Effector memory CD4-positive, alpha-beta T cell (primary cell): Measurements from ENCODE around the gene ADAM33.

Source experiments
- DNase-seq, 3 donors: peaks; one replicate each; pipeline ENCODE4 v3.0.0-alpha.2; 2020
- H3K27ac ChIP-seq: 2 replicates; pipeline ENCODE4 v1.7.0; 2013; ENCODE audit warnings: mild to moderate bottlenecking, low read length, moderate library complexity; ENCODE audit not compliant: insufficient read depth, poor library complexity, severe bottlenecking
- H3K27me3 ChIP-seq: replicated peaks from 2 replicates; pipeline ENCODE4 v1.7.0; 2013; ENCODE audit warnings: mild to moderate bottlenecking, low read length; ENCODE audit not compliant: insufficient read depth, control insufficient read depth, poor library complexity, severe bottlenecking
- H3K36me3 ChIP-seq: 2 replicates; pipeline ENCODE4 v1.7.0; 2013; ENCODE audit warnings: mild to moderate bottlenecking, low read length, moderate library complexity; ENCODE audit not compliant: control insufficient read depth, insufficient read depth
- H3K4me1 ChIP-seq: 2 replicates; pipeline ENCODE4 v1.7.0; 2013; ENCODE audit warnings: low read length, mild to moderate bottlenecking; ENCODE audit not compliant: control insufficient read depth, insufficient read depth, poor library complexity, severe bottlenecking
- H3K4me3 ChIP-seq: 2 replicates; pipeline ENCODE4 v1.7.0; 2013; ENCODE audit warnings: low read length, low read depth, mild to moderate bottlenecking; ENCODE audit not compliant: insufficient read depth, poor library complexity, severe bottlenecking
- H3K9me3 ChIP-seq: 2 replicates; pipeline ENCODE4 v1.7.0; 2013; ENCODE audit warnings: mild to moderate bottlenecking, low read length, moderate library complexity; ENCODE audit not compliant: control insufficient read depth

ADAM33 gene

GRCh38 chr20:3647473-3647872, 34.3 kb downstream of the ADAM33 start:
- Histone ChIP-seq H3K4me1 (no peaks in the 10 kb centered on the region), H3K27me3 (no peaks in the 10 kb centered on the region), H3K27ac (no peak overlapping the region), H3K4me3 (no peak overlapping the region), H3K36me3 (peaks cover 9% of the 10 kb centered on the region), H3K9me3 (no peaks in the 10 kb centered on the region)
- no peak for DNase-seq

DNA sequence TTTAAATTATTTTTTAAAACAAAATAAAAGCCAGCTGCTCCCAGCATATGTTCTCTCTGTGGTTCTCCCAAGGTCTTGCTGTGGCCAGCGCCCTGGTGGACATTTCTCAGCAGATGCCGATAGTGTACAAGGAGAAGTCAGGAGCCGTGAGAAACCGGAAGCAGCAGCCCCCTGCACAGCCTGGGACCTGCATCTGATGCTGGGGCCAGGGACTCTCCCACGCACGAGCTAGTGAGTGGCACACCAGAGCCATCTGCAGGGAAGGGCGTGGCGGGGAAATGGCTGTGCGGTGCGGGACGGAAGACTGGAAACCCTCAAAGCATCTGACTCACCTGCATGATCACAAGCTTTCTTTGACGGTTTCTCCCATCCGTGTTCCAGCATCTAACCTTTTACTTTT, 35.2 kb downstream of the ADAM33 start:
- Histone ChIP-seq H3K36me3 (peaks cover 9% of the 10 kb centered on the region), H3K27me3 (no peaks in the 10 kb centered on the region), H3K9me3 (no peaks in the 10 kb centered on the region), H3K4me1 (no peaks in the 10 kb centered on the region), H3K4me3 (no peak overlapping the region), H3K27ac (no peak overlapping the region)
- no peak for DNase-seq

- Histone ChIP-seq H3K27me3 (no peaks in the 10 kb centered on the region), H3K27ac (no peak overlapping the region), H3K36me3 (peaks cover 9% of the 10 kb centered on the region), H3K4me3 (no peak overlapping the region), H3K9me3 (no peaks in the 10 kb centered on the region), H3K4me1 (no peaks in the 10 kb centered on the region)
- DNase-seq, result no peak
Measured at GRCh38 chr20:3646067-3646440, 35.8 kb downstream of the ADAM33 start.

DNA sequence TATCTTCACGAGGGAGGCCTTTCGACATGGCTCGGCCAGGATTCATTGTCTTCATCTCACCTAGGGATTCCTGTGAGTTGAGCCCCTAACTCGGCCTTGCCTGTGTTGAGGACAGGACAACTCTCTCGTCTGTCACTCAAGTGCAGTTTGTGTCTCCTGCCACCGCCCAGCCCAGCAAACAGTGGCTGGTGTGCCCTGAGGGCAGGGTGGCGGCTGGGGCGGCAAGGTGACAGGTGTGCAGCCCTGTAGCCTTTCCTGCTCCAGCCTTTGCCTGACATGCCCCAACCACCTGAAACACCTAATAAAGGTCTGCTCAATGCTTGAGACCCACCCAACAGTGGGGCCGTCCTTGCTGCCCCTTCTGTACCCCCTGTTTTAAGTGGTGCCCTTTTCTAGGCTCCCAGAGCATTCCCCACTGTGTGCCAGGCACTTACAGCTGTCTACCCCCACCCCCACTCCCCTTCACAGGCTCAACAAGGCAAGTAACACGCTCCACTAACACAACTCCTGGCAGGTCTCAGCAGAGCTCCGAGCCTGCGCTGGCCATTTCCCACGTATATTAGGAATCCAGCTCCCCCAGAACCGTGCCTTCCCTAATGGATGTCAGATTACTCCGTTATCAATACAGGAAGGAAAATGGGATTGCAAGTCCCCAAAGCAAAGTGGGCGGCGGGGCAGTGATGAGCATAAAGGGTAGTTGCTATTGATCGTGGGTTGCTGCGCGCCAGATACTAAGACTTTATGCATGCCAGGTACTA, 36.3 kb downstream of the ADAM33 start:
- peaks cover 9% of the 10 kb centered on the region for H3K36me3 ChIP-seq
- H3K4me3 ChIP-seq, result no peak overlapping the region
- no peak overlapping the region for H3K27ac ChIP-seq
- H3K27me3 ChIP-seq, result no peaks in the 10 kb centered on the region
- no peak for DNase-seq
- no peaks in the 10 kb centered on the region for H3K9me3 ChIP-seq
- H3K4me1 ChIP-seq, result no peaks in the 10 kb centered on the region

DNA sequence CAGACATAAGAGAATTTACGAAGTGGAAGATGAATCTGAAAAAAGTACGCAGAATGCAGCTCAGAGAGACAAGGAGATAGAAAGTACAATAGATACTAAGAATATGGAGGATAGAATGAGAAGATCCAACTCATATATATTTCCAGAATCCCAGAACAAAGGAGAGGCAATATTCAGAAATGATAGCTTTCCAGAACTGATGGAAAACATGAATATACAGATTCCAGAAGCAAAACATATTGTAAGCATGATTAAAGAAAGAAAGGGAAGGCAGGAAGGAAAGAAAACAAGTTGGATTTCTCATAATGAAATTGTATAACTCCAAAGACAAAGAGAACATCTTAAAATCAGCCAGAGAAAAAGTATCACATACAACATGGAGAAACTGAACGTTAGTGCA, 41.6 kb downstream of the ADAM33 start:
- H3K27ac ChIP-seq, result no peak overlapping the region
- DNase-seq, result no peak

GRCh38 chr20:3635346-3635745, 46.5 kb downstream of the ADAM33 start:
- Histone ChIP-seq H3K27ac (no peak overlapping the region), H3K9me3 (no peaks in the 10 kb centered on the region), H3K4me1 (no peaks in the 10 kb centered on the region), H3K4me3 (no peak overlapping the region), H3K27me3 (no peaks in the 10 kb centered on the region), H3K36me3 (peaks cover 3% of the 10 kb centered on the region)
- no peak for DNase-seq

More for the DNA sequence above, 41.6 kb downstream of the ADAM33 start:
- no peaks in the 10 kb centered on the region for H3K4me1 ChIP-seq
- no peaks in the 10 kb centered on the region for H3K9me3 ChIP-seq
- no peak overlapping the region for H3K4me3 ChIP-seq
- H3K27me3 ChIP-seq, result no peaks in the 10 kb centered on the region
- H3K36me3 ChIP-seq, result peaks cover 7% of the 10 kb centered on the region

DNA sequence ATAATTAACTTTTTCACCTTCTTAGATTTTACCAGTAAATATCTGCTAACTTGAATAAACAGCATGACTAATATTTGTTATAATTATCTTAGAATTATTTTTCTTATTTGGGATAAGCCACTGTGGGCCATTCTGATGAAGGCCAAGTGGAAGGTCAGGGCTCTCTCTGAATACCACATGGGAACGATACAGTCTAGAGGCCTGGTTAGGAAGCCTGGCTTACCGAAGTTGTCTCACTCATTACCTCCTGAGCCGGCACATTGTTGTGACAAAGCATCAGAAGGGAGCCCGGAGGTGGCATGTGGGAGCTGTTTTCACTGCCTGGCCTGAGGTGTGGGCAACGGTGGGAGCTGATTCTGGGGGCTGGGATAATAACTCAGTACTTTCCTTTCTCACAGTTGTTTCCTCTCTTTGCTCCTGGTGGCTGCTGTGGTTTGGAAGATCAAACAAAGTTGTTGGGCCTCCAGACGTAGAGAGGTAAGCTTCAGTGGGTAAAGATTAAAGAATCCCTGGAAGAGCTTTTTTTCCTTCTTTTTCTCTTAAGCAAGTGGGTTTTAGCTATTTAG, 47.8 kb downstream of the ADAM33 start:
- Histone ChIP-seq H3K9me3 (no peaks in the 10 kb centered on the region), H3K4me3 (no peak overlapping the region), H3K4me1 (no peaks in the 10 kb centered on the region), H3K36me3 (peaks cover 3% of the 10 kb centered on the region), H3K27ac (no peak overlapping the region), H3K27me3 (no peaks in the 10 kb centered on the region)
- no peak for DNase-seq

- H3K36me3 ChIP-seq, result peaks cover 1% of the 10 kb centered on the region
- no peak overlapping the region for H3K27ac ChIP-seq
Measured at GRCh38 chr20:3632311-3633004, 49.4 kb downstream of the ADAM33 start.

DNA sequence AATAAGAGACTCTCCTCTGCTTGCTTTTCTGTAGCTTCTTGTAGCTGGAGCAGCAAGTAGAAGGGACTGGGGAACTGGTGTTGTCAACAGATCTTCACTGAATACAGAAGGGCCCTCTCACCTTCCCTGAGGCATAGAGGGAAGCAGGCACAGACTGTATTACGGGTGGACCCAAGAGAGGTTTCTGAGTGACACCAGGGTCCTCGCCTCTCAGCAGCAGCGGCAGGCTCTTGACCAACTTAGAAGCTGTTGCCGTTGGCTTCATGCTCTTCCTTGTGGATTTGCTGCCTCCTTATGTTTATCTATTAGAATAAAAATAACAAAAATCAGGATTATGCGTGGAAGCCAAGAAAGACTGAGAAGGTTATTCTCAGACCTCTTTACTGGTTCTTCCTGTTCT, 50.3 kb downstream of the ADAM33 start:
- Histone ChIP-seq H3K4me3 (no peak overlapping the region), H3K4me1 (no peaks in the 10 kb centered on the region), H3K9me3 (no peaks in the 10 kb centered on the region), H3K36me3 (no peaks in the 10 kb centered on the region), H3K27me3 (no peaks in the 10 kb centered on the region), H3K27ac (no peak overlapping the region)
- no peak for DNase-seq

More at GRCh38 chr20:3632311-3633004, 49.4 kb downstream of the ADAM33 start:
- no peak for DNase-seq
- H3K4me3 ChIP-seq, result no peak overlapping the region
- no peaks in the 10 kb centered on the region for H3K27me3 ChIP-seq
- no peaks in the 10 kb centered on the region for H3K4me1 ChIP-seq
- H3K9me3 ChIP-seq, result no peaks in the 10 kb centered on the region

DNA sequence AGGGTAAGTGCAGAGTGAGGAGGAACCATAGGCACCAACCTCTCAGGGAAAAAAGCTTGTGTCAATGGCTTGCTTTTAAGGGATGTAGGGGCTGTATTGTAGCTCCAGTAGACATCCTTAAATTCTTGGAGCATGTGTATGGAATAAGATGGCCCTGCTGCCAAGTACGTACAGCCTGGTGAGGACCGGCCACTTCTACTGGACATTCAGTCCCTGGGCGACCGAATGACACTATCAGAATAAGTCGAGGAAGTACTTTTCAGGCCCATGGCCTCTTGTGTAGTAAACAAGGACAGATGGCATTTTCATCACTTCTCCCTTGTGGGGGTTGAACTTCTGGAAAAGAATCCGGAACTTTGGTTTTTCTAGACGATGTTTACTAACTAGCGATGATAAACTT, 51.4 kb downstream of the ADAM33 start:
- Histone ChIP-seq H3K27ac (no peak overlapping the region), H3K4me1 (no peaks in the 10 kb centered on the region), H3K9me3 (no peaks in the 10 kb centered on the region), H3K4me3 (no peak overlapping the region), H3K36me3 (no peaks in the 10 kb centered on the region), H3K27me3 (no peaks in the 10 kb centered on the region)
- DNase-seq, result no peak
